Nephron (organoid): ENCODE measurements around the gene P2RY14.

Experiments used
- H3K27ac Mint-ChIP-seq, 3 experiments: 2 replicates each; pipeline ENCODE4 v1.8.0; 2020; ENCODE audit warnings: mixed read lengths in 3 of 3, mild to moderate bottlenecking in 2 of 3, moderate library complexity in 1 of 3
- H3K27me3 Mint-ChIP-seq: 2 replicates; pipeline ENCODE4 v1.8.0; 2021; ENCODE audit warnings: low read depth, mild to moderate bottlenecking, moderate library complexity, mixed read lengths
- H3K36me3 Mint-ChIP-seq: 2 replicates; pipeline ENCODE4 v1.8.0; 2020; ENCODE audit warnings: low read depth, mixed read lengths
- H3K4me1 Mint-ChIP-seq: 2 replicates; pipeline ENCODE4 v1.8.0; 2020; ENCODE audit warnings: mixed read lengths
- H3K4me3 Mint-ChIP-seq, 3 experiments: 2 replicates each; pipeline ENCODE4 v1.8.0; 2020; ENCODE audit warnings: mild to moderate bottlenecking in 3 of 3, mixed read lengths in 3 of 3, moderate library complexity in 2 of 3
- H3K9me3 Mint-ChIP-seq: 2 replicates; pipeline ENCODE4 v1.8.0; 2020; ENCODE audit warnings: mixed read lengths
- TF ChIP-seq, protein P1 (sequence below), 3 experiments: fragments of 200-600 bp; sonication (generic); IDR thresholded peaks; one replicate each; pipeline ENCODE4 v1.5.0; 2021; ENCODE audit warnings: antibody characterized with exemption in 3 of 3; ENCODE audit not compliant: unreplicated experiment in 3 of 3

P2RY14 gene

DNA sequence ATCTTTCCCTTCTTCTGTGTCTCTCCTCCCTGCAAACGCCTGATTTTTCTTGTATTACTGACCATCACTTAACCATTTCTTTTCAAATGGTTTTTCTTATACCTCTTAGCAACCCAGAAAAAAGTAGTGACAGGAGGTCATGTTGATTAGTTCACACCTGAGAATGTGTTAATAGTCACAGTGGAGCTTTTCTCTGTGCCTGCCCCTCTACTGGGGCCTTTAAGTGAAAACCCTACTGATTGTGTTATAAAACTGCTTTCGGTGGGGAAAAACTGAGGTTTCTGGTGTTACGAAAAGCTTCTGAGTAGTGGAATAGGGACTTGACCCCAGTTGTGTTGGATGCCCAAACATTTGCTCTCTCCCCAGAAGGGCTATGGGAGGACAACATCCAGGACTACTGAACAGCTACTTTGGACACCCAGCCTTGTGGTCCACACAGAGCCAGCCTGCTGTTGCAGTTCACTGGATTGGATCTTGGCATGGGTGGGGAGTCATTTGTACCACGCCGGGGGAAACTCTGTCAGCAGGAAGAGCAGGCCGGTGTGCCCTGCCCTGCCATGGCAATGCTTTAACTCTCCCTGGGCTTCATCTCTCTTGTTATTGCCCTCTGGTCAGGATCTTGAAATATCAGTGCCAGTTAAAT lies 27.9 kb upstream of the P2RY14 start:
- H3K27ac Mint-ChIP-seq = no peak overlapping the region
- TF ChIP-seq, protein P1, sequence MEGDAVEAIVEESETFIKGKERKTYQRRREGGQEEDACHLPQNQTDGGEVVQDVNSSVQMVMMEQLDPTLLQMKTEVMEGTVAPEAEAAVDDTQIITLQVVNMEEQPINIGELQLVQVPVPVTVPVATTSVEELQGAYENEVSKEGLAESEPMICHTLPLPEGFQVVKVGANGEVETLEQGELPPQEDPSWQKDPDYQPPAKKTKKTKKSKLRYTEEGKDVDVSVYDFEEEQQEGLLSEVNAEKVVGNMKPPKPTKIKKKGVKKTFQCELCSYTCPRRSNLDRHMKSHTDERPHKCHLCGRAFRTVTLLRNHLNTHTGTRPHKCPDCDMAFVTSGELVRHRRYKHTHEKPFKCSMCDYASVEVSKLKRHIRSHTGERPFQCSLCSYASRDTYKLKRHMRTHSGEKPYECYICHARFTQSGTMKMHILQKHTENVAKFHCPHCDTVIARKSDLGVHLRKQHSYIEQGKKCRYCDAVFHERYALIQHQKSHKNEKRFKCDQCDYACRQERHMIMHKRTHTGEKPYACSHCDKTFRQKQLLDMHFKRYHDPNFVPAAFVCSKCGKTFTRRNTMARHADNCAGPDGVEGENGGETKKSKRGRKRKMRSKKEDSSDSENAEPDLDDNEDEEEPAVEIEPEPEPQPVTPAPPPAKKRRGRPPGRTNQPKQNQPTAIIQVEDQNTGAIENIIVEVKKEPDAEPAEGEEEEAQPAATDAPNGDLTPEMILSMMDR (IDR thresholded peaks at IDR 0.05; ENCODE audit: unreplicated experiment in 3 of 3) = no peak
- H3K27me3 Mint-ChIP-seq = no peaks in the 10 kb centered on the region
- H3K36me3 Mint-ChIP-seq = no peaks in the 10 kb centered on the region
- no peak overlapping the region for H3K4me3 Mint-ChIP-seq
- no peaks in the 10 kb centered on the region for H3K9me3 Mint-ChIP-seq
- no peaks in the 10 kb centered on the region for H3K4me1 Mint-ChIP-seq

- no peak overlapping the region for H3K4me3 Mint-ChIP-seq
- no peaks in the 10 kb centered on the region for H3K9me3 Mint-ChIP-seq
- TF ChIP-seq, protein P1 (IDR thresholded peaks at IDR 0.05; ENCODE audit: unreplicated experiment in 3 of 3) = no peak
- no peaks in the 10 kb centered on the region for H3K36me3 Mint-ChIP-seq
- H3K27me3 Mint-ChIP-seq = no peaks in the 10 kb centered on the region
- H3K27ac Mint-ChIP-seq = no peak overlapping the region
- no peaks in the 10 kb centered on the region for H3K4me1 Mint-ChIP-seq
Observed at GRCh38 chr3:151305775-151306151, 27.4 kb upstream of the P2RY14 start.

DNA sequence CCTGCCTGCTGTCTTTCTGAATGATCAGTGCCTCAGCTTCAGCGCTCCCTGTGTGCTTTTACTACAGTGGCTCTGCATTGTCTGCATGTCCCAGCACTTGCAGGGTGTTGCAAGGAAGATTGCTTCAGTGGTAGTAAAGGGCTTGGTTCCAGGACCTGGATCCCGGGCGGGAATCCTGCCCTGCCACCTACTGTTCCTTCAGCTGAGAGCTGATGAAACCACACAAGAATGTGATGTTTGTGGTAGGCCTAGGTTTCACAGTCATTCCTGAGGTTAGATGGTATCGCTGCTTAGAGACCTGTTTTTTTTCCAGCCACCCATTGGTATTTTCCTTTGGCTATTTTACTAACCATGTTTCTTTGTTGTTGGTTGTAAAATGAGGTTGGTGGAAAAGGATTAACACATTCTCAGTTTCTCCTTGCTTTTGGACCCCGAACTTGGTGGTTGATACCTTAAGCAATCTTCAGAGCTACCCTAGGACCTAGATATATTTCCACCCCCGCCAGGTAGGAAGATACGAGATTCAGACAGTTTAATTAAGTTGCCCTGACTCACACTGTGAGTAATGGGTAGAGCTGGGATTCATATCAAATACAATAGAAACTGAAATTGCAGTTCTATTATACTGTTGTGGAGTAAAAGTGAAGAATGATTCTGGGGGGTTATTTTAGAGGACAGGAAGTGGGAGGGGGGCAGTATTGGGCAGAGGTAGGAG lies 26.9 kb upstream of the P2RY14 start:
- H3K36me3 Mint-ChIP-seq = no peaks in the 10 kb centered on the region
- TF ChIP-seq, protein P1 (IDR thresholded peaks at IDR 0.05; ENCODE audit: unreplicated experiment in 3 of 3) = no peak
- no peaks in the 10 kb centered on the region for H3K27me3 Mint-ChIP-seq
- H3K9me3 Mint-ChIP-seq = no peaks in the 10 kb centered on the region
- no peak overlapping the region for H3K4me3 Mint-ChIP-seq
- H3K4me1 Mint-ChIP-seq = no peaks in the 10 kb centered on the region
- peak overlapping the region in 1 of 3 experiments; percentile 62 for H3K27ac Mint-ChIP-seq

- H3K4me3 Mint-ChIP-seq = no peak overlapping the region
Observed at GRCh38 chr3:151303751-151304150, 25.4 kb upstream of the P2RY14 start.

DNA sequence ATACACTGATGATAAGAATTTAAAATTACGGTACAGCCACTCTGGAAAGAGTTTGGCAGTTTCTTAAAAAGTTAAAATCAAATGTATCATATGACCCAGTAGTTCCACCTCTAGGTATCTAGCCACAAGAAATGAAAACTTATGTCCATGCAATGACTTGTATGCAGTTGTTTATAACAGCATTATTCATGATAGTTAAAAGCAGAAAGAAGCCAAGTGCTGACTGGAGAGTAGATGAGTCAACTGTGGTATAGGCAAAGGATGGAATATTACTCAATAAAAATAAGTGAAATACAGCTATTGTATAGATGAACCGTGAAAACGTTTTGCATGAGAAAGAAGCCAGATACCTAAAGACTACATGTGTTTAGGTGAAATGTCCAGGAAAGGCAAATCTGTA lies 23.4 kb upstream of the P2RY14 start:
- no peak overlapping the region for H3K27ac Mint-ChIP-seq
- H3K4me1 Mint-ChIP-seq = no peaks in the 10 kb centered on the region
- no peaks in the 10 kb centered on the region for H3K36me3 Mint-ChIP-seq
- H3K9me3 Mint-ChIP-seq = no peaks in the 10 kb centered on the region
- TF ChIP-seq, protein P1 (IDR thresholded peaks at IDR 0.05; ENCODE audit: unreplicated experiment in 3 of 3) = no peak
- H3K27me3 Mint-ChIP-seq = no peaks in the 10 kb centered on the region
- H3K4me3 Mint-ChIP-seq = no peak overlapping the region

More at GRCh38 chr3:151303751-151304150, 25.4 kb upstream of the P2RY14 start:
- TF ChIP-seq, protein P1 (IDR thresholded peaks at IDR 0.05; ENCODE audit: unreplicated experiment in 3 of 3) = no peak
- no peaks in the 10 kb centered on the region for H3K4me1 Mint-ChIP-seq
- H3K9me3 Mint-ChIP-seq = no peaks in the 10 kb centered on the region
- H3K27me3 Mint-ChIP-seq = no peaks in the 10 kb centered on the region
- no peak overlapping the region for H3K27ac Mint-ChIP-seq
- no peaks in the 10 kb centered on the region for H3K36me3 Mint-ChIP-seq

GRCh38 chr3:151300539-151300938 lies 22.2 kb upstream of the P2RY14 start:
- TF ChIP-seq, protein P1 (IDR thresholded peaks at IDR 0.05; ENCODE audit: unreplicated experiment in 3 of 3) = no peak
- H3K4me1 Mint-ChIP-seq = no peaks in the 10 kb centered on the region
- H3K27ac Mint-ChIP-seq = no peak overlapping the region
- no peaks in the 10 kb centered on the region for H3K36me3 Mint-ChIP-seq
- H3K27me3 Mint-ChIP-seq = no peaks in the 10 kb centered on the region
- no peaks in the 10 kb centered on the region for H3K9me3 Mint-ChIP-seq
- no peak overlapping the region for H3K4me3 Mint-ChIP-seq
